Smooth muscle cell (in vitro differentiated cells): ENCODE data around the gene PDK4. TPM values are rescaled to one million over a fixed set of nuclear protein-coding genes. Genes with fewer than 3 reads are reported as not detected.

Experiments used
- DNase-seq: peaks from one replicate; lab custom pipeline; 2025; ENCODE audit not compliant: unreplicated experiment; lab: John Stamatoyannopoulos, UW
- H2AFZ ChIP-seq: fragments of 200-600 bp; sonication (generic); 2 replicates; pipeline ENCODE4 v1.6.0; 2016; ENCODE audit warnings: antibody characterized with exemption, low read depth, mild to moderate bottlenecking
- H3F3A ChIP-seq: fragments of 200-600 bp; sonication (generic); 2 replicates; pipeline ENCODE4 v1.6.0; 2017; ENCODE audit warnings: antibody characterized with exemption, low read depth
- H3K27ac ChIP-seq: fragments of 200-600 bp; sonication (generic); 2 replicates; pipeline ENCODE4 v1.5.1; 2016; ENCODE audit warnings: low read depth, mild to moderate bottlenecking
- H3K27me3 ChIP-seq: fragments of 200-600 bp; sonication (generic); 2 replicates; pipeline ENCODE4 v1.6.1; 2016; ENCODE audit warnings: low read depth, mild to moderate bottlenecking
- H3K36me3 ChIP-seq: fragments of 200-600 bp; sonication (generic); 2 replicates; pipeline ENCODE4 v1.5.1; 2016; ENCODE audit warnings: low read depth
- H3K4me1 ChIP-seq: fragments of 200-600 bp; sonication (generic); 2 replicates; pipeline ENCODE4 v1.5.1; 2016; ENCODE audit warnings: low read depth
- H3K4me2 ChIP-seq: fragments of 200-600 bp; sonication (generic); 2 replicates; pipeline ENCODE4 v1.6.0; 2016; ENCODE audit warnings: mild to moderate bottlenecking
- H3K4me3 ChIP-seq: fragments of 200-600 bp; sonication (generic); 2 replicates; pipeline ENCODE4 v1.5.1; 2016; ENCODE audit warnings: mild to moderate bottlenecking
- H3K79me2 ChIP-seq: fragments of 200-600 bp; sonication (generic); 2 replicates; pipeline ENCODE4 v1.6.0; 2016; ENCODE audit warnings: low read depth, mild to moderate bottlenecking
- H3K9ac ChIP-seq: fragments of 200-600 bp; sonication (generic); 2 replicates; pipeline ENCODE4 v1.6.0; 2016; ENCODE audit warnings: low read depth
- H3K9me3 ChIP-seq: fragments of 200-600 bp; sonication (generic); replicated peaks from 2 replicates; pipeline ENCODE4 v1.5.1; 2016; ENCODE audit warnings: low read depth
- H4K20me1 ChIP-seq: fragments of 200-600 bp; sonication (generic); 2 replicates; pipeline ENCODE4 v1.6.0; 2016; ENCODE audit warnings: low read depth
- WGBS: methylation state at CpG from one replicate; pipeline ENCODE4 v1.1.7; 2016; ENCODE audit warnings: low lambda C conversion rate; 5-methylcytosine and 5-hydroxymethylcytosine counted together
- polyA plus RNA-seq: library from polyadenylated mRNA; unstranded; fragments of >200 nt; fragmentation: Nextera tagmentation; extraction: Ambion mirVana; gene quantifications from 2 replicates; pipeline ENCODE4 v1.2.1, GENCODE V29; 2016
- total RNA-seq: library from RNA; depleted of rRNA; stranded (reverse); fragments of >200 nt; gene quantifications from 2 replicates; pipeline ENCODE4 v1.2.3, GENCODE V29; 2014
- TF ChIP-seq, protein P1 (sequence below): fragments of 200-600 bp; sonication (generic); IDR thresholded peaks from 2 replicates; pipeline ENCODE4 v1.5.1; 2017; ENCODE audit warnings: borderline replicate concordance, mild to moderate bottlenecking, antibody characterized with exemption; ENCODE audit not compliant: insufficient read depth, poor library complexity, severe bottlenecking

The PDK4 gene
- total and polyA plus RNA-seq, 2 experiments from 2014 or later, result not detected

DNA sequence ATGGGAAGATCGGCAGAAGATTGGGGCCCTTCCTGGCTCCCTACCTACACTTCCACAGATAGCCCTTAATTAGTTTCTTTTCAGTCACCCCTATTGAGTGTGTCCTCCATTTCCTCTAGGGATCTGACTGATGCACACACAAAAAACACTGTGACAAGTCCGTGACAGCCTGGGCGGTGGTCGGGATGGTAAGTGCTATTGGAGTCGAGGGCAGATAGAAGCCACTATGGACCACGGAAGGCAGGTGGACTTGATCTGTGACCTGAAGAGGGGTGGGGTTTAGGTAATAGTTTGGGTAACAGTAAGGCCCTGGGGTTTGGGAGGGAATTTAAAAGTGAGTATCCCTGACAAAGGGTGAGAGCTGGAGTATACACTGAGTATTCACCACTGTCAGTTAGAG, 53.0 kb downstream of the PDK4 start:
- no peak for DNase-seq
- 95% methylated on average over 6 of the region's 6 CpGs for WGBS
- no peak overlapping the region for H3K9ac ChIP-seq

DNA sequence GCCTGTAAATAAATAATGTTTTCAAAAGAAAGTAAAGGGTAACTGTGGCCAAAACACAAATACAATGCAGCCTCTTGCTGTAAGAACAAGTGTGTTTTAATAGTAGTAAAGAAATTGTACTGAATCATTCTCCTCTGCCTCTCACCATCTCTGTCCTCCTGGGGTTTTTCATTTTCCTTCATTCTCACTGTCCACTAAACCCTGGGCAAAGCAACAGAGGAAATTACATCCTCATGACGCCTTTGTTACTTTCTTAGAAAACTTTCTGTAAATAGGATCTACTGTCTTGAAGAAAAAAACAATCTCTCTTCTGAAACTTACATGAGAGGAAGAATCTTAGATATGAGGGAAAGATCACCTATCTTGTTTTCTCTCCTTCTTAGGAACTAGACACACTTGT, 56.0 kb downstream of the PDK4 start:
- no peak overlapping the region for H3K27ac ChIP-seq
- no peaks in the 10 kb centered on the region for H4K20me1 ChIP-seq
- no peak overlapping the region for H3K4me2 ChIP-seq
- H3F3A ChIP-seq, result no peaks in the 10 kb centered on the region
- 81% methylated on average over 1 of the region's 1 CpG for WGBS
- no peaks in the 10 kb centered on the region for H3K79me2 ChIP-seq
- no peak overlapping the region for H3K4me3 ChIP-seq
- no peaks in the 10 kb centered on the region for H3K9me3 ChIP-seq
- H3K27me3 ChIP-seq, result peaks cover 31% of the 10 kb centered on the region
- H2AFZ ChIP-seq, result no peak overlapping the region
- no peak overlapping the region for H3K9ac ChIP-seq
- TF ChIP-seq, protein P1, sequence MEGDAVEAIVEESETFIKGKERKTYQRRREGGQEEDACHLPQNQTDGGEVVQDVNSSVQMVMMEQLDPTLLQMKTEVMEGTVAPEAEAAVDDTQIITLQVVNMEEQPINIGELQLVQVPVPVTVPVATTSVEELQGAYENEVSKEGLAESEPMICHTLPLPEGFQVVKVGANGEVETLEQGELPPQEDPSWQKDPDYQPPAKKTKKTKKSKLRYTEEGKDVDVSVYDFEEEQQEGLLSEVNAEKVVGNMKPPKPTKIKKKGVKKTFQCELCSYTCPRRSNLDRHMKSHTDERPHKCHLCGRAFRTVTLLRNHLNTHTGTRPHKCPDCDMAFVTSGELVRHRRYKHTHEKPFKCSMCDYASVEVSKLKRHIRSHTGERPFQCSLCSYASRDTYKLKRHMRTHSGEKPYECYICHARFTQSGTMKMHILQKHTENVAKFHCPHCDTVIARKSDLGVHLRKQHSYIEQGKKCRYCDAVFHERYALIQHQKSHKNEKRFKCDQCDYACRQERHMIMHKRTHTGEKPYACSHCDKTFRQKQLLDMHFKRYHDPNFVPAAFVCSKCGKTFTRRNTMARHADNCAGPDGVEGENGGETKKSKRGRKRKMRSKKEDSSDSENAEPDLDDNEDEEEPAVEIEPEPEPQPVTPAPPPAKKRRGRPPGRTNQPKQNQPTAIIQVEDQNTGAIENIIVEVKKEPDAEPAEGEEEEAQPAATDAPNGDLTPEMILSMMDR, result no peak
- no peaks in the 10 kb centered on the region for H3K36me3 ChIP-seq
- no peak for DNase-seq
- no peaks in the 10 kb centered on the region for H3K4me1 ChIP-seq

More for the DNA sequence above, 53.0 kb downstream of the PDK4 start:
- H4K20me1 ChIP-seq, result no peaks in the 10 kb centered on the region
- H3K27ac ChIP-seq, result no peak overlapping the region
- no peaks in the 10 kb centered on the region for H3K79me2 ChIP-seq
- H3K4me3 ChIP-seq, result no peak overlapping the region
- peaks cover 17% of the 10 kb centered on the region for H3K27me3 ChIP-seq
- H3K4me1 ChIP-seq, result no peaks in the 10 kb centered on the region
- TF ChIP-seq, protein P1, result no peak
- H3K9me3 ChIP-seq, result no peaks in the 10 kb centered on the region
- H3K36me3 ChIP-seq, result no peaks in the 10 kb centered on the region
- no peak overlapping the region for H3K4me2 ChIP-seq
- no peak overlapping the region for H2AFZ ChIP-seq
- no peaks in the 10 kb centered on the region for H3F3A ChIP-seq

DNA sequence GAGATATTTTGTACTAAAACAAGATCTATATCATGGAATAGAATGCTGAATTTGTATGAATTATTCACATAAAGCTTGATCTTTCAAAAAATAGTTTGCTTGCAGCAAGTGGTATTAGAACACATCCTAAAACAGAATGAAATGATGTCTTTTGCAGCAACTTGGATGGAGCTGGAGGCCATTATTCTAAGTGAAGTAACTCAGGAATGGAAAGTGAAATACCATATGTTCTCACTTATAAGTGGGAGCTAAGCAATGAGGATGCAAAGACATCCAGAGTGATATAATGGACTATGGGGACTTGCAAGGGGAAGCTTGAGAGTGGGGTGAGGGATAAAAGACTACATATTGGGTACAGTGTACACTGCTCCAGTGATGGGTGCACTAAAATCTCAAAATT, 56.9 kb downstream of the PDK4 start:
- Histone ChIP-seq H3K27me3 (peaks cover 37% of the 10 kb centered on the region), H3K9ac (no peak overlapping the region), H3K36me3 (no peaks in the 10 kb centered on the region), H2AFZ (no peak overlapping the region), H3K9me3 (no peaks in the 10 kb centered on the region), H3K79me2 (no peaks in the 10 kb centered on the region), H3F3A (no peaks in the 10 kb centered on the region), H3K4me2 (no peak overlapping the region), H4K20me1 (no peaks in the 10 kb centered on the region), H3K27ac (no peak overlapping the region), H3K4me3 (no peak overlapping the region), H3K4me1 (no peaks in the 10 kb centered on the region)
- TF ChIP-seq, protein P1, result no peak
- DNase-seq, result no peak

DNA sequence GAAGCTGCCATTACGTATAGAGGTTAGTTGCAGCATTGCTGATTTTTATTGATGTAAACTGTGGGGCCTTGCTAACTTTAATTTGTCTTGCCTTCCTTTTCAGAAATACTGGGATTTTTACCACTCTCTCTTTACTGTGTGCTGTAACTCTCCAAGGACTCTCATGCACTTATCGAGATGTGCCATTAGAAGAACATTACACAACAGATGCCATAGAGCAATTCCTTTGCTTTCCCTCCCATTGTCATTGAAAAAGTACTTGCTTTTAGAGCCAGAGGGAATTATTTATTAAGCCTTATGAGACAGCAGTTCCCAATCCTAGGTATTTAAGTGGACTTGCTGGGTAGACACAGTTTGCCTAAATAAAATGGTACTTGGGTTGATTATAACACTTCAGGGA, 58.8 kb downstream of the PDK4 start:
- Histone ChIP-seq H3K36me3 (no peaks in the 10 kb centered on the region), H3K27ac (no peak overlapping the region), H3K4me1 (no peaks in the 10 kb centered on the region), H4K20me1 (no peaks in the 10 kb centered on the region), H3K9me3 (no peaks in the 10 kb centered on the region), H3K4me2 (no peak overlapping the region), H3K27me3 (peaks cover 37% of the 10 kb centered on the region), H3K4me3 (no peak overlapping the region), H2AFZ (no peak overlapping the region), H3K79me2 (no peaks in the 10 kb centered on the region), H3F3A (no peaks in the 10 kb centered on the region), H3K9ac (no peak overlapping the region)
- no peak for DNase-seq
- WGBS, result 96% methylated on average over 2 of the region's 2 CpGs
- TF ChIP-seq, protein P1, result no peak
